Right atrium auricular region (tissue), 2 donors: ENCODE measurements around the gene CREM. TPM values are rescaled to one million over a fixed set of nuclear protein-coding genes. Genes with fewer than 3 reads are reported as not detected.

Source experiments
- DNase-seq: peaks from one replicate; pipeline ENCODE4 v3.0.0-alpha.2; 2019; ENCODE audit warnings: low spot score
- H3K27ac ChIP-seq, 2 donors: fragments of 200-600 bp; sonication (generic); 1 replicate in 1 of 2; 2 replicates in 1 of 2; pipeline ENCODE4 v1.5.1; 2016 to 2019
- H3K27me3 ChIP-seq, 2 donors: fragments of 200-600 bp; sonication (generic); one replicate each; pipeline versions ENCODE4 v1.5.1 to v1.6.0; 2017 to 2019
- H3K36me3 ChIP-seq: fragments of 200-600 bp; sonication (generic); one replicate; pipeline ENCODE4 v1.5.1; 2016
- H3K4me1 ChIP-seq, 2 donors: fragments of 200-600 bp; sonication (generic); one replicate each; pipeline versions ENCODE4 v1.5.1 to v1.6.0; 2017 to 2019
- H3K4me3 ChIP-seq, 2 donors: fragments of 200-600 bp; sonication (generic); 1 replicate in 1 of 2; 2 replicates in 1 of 2; pipeline ENCODE4 v1.5.1; 2017 to 2019; ENCODE audit warnings: mild to moderate bottlenecking in 1 of 2, moderate library complexity in 1 of 2
- H3K9me3 ChIP-seq, 2 donors: fragments of 200-600 bp; sonication (generic); one replicate each; pipeline ENCODE4 v1.5.1; 2019
- CTCF ChIP-seq, 2 donors: fragments of 200-600 bp; sonication (generic); IDR thresholded peaks; one replicate each; pipeline ENCODE4 v1.5.1; 2019; ENCODE audit warnings: antibody characterized with exemption in 2 of 2
- total RNA-seq, 2 donors: library from RNA; depleted of rRNA; stranded (reverse); fragments of >200 nt; gene quantifications; one replicate each; pipeline ENCODE4 v1.1.0, GENCODE V29; 2016

The CREM gene
- total RNA-seq, 2 donors from 2014 or later, result 33.4 to 39.9 TPM

GRCh38 chr10:35090162-35090954 lies 36.3 kb upstream of the CREM start, which contains the start of gene CUL2:
Gene CUL2 (minus strand): TSS chr10:35090341. CDS start chr10:35071317, 19,024 bp downstream.
- H3K9me3 ChIP-seq, result no peaks in the 10 kb centered on the region

GRCh38 chr10:35091994-35092790 lies 34.5 kb upstream of the CREM start:
- H3K9me3 ChIP-seq, result no peaks in the 10 kb centered on the region
- H3K27ac ChIP-seq, result no peak overlapping the region
- DNase-seq, result no peak
- peaks cover 0 to 24% of the 10 kb centered on the region in 2 donors for H3K4me1 ChIP-seq
- no peak for TF ChIP-seq CTCF (IDR thresholded peaks at IDR 0.05)
- no peak overlapping the region for H3K4me3 ChIP-seq
- H3K27me3 ChIP-seq, result no peaks in the 10 kb centered on the region
- H3K36me3 ChIP-seq, result no peaks in the 10 kb centered on the region

More at GRCh38 chr10:35090162-35090954, 36.3 kb upstream of the CREM start, which contains the start of gene CUL2:
- Histone ChIP-seq H3K27me3 (no peaks in the 10 kb centered on the region), H3K4me1 (peaks cover 0 to 35% of the 10 kb centered on the region in 2 donors), H3K36me3 (no peaks in the 10 kb centered on the region), H3K27ac (peak within 1 kb of the TSS; percentile 94), H3K4me3 (peak within 1 kb of the TSS; percentile 68 to 88)
- no peak for TF ChIP-seq CTCF (IDR thresholded peaks at IDR 0.05)
- peak; percentile 94 for DNase-seq

GRCh38 chr10:35092851-35093250 lies 33.8 kb upstream of the CREM start:
- Histone ChIP-seq H3K9me3 (no peaks in the 10 kb centered on the region), H3K27ac (no peak overlapping the region)
- no peak for DNase-seq

GRCh38 chr10:35096312-35096711 lies 30.3 kb upstream of the CREM start:
- DNase-seq, result no peak
- Histone ChIP-seq H3K4me3 (no peak overlapping the region), H3K4me1 (no peaks in the 10 kb centered on the region), H3K36me3 (no peaks in the 10 kb centered on the region), H3K27ac (no peak overlapping the region), H3K27me3 (no peaks in the 10 kb centered on the region), H3K9me3 (no peaks in the 10 kb centered on the region)
- TF ChIP-seq CTCF (IDR thresholded peaks at IDR 0.05), result no peak

More at GRCh38 chr10:35092851-35093250, 33.8 kb upstream of the CREM start:
- no peak for TF ChIP-seq CTCF (IDR thresholded peaks at IDR 0.05)
- H3K4me3 ChIP-seq, result no peak overlapping the region
- H3K27me3 ChIP-seq, result no peaks in the 10 kb centered on the region
- no peaks in the 10 kb centered on the region for H3K36me3 ChIP-seq
- H3K4me1 ChIP-seq, result peaks cover 0 to 24% of the 10 kb centered on the region in 2 donors

GRCh38 chr10:35097510-35097909 lies 29.1 kb upstream of the CREM start:
- Histone ChIP-seq H3K36me3 (no peaks in the 10 kb centered on the region), H3K27me3 (no peaks in the 10 kb centered on the region), H3K4me1 (no peaks in the 10 kb centered on the region), H3K9me3 (no peaks in the 10 kb centered on the region), H3K4me3 (no peak overlapping the region), H3K27ac (no peak overlapping the region)
- no peak for TF ChIP-seq CTCF (IDR thresholded peaks at IDR 0.05)
- no peak for DNase-seq
